Ascending aorta (tissue), 2 donors: ENCODE data around the gene RNF20. TPM values are rescaled to one million over a fixed set of nuclear protein-coding genes. Genes with fewer than 3 reads are reported as not detected.

Experiments used
- DNase-seq, 2 donors: peaks; one replicate each; pipeline ENCODE4 v3.0.0-alpha.2; 2019; ENCODE audit warnings: low spot score in 2 of 2
- H3K27ac ChIP-seq, 2 donors: fragments of 200-600 bp; sonication (generic); one replicate each; pipeline ENCODE4 v1.5.1; 2016 to 2017; ENCODE audit warnings: mild to moderate bottlenecking in 1 of 2
- H3K27me3 ChIP-seq: fragments of 200-600 bp; sonication (generic); one replicate; pipeline ENCODE4 v1.5.1; 2017
- H3K36me3 ChIP-seq, 2 donors: fragments of 200-600 bp; sonication (generic); one replicate each; pipeline ENCODE4 v1.5.1; 2016
- H3K4me1 ChIP-seq, 2 donors: fragments of 200-600 bp; sonication (generic); one replicate each; pipeline ENCODE4 v1.5.1; 2016 to 2017; ENCODE audit warnings: mild to moderate bottlenecking in 1 of 2
- H3K4me3 ChIP-seq, 2 donors: fragments of 200-600 bp; sonication (generic); one replicate each; pipeline ENCODE4 v1.5.1; 2016 to 2017; ENCODE audit warnings: mild to moderate bottlenecking in 1 of 2
- H3K9me3 ChIP-seq, 2 donors: fragments of 200-600 bp; sonication (generic); one replicate each; pipeline ENCODE4 v1.5.1; 2016
- CTCF ChIP-seq, 3 experiments: fragments of 200-600 bp in 2 of 3; fragments of 450-650 bp in 1 of 3; sonication (generic) in 2 of 3; IDR thresholded peaks; one replicate each; pipeline ENCODE4 v1.5.1; 2016 to 2019; ENCODE audit warnings: antibody characterized with exemption in 3 of 3, mild to moderate bottlenecking in 1 of 3, moderate library complexity in 1 of 3
- intact Hi-C: fragments of 100-400 bp; cut with DNase I; formaldehyde crosslinking; loops from one replicate; pipeline ENCODE4 v1.15.1; 2023
- total RNA-seq: library from RNA; depleted of rRNA; stranded (reverse); fragments of >200 nt; gene quantifications from one replicate; pipeline ENCODE4 v1.1.0, GENCODE V29; 2016

The RNF20 gene
- total RNA-seq, 1 donor from 2014 or later, result 47.7 TPM

GRCh38 chr9:101561740-101562139, 28.1 kb downstream of the RNF20 start:
- Histone ChIP-seq H3K9me3 (no peaks in the 10 kb centered on the region), H3K27ac (no peak overlapping the region), H3K4me3 (no peak overlapping the region), H3K27me3 (no peaks in the 10 kb centered on the region), H3K4me1 (no peaks in the 10 kb centered on the region), H3K36me3 (peaks cover 58 to 89% of the 10 kb centered on the region in 2 donors)
- intact Hi-C loops, result no loop called here
- TF ChIP-seq CTCF (IDR thresholded peaks at IDR 0.05), result no peak
- no peak for DNase-seq

- Histone ChIP-seq H3K27me3 (no peaks in the 10 kb centered on the region), H3K36me3 (peaks cover 52 to 86% of the 10 kb centered on the region in 2 donors), H3K4me3 (no peak overlapping the region), H3K27ac (no peak overlapping the region), H3K9me3 (no peaks in the 10 kb centered on the region), H3K4me1 (no peaks in the 10 kb centered on the region)
- intact Hi-C loops, result no loop called here
- no peak for TF ChIP-seq CTCF (IDR thresholded peaks at IDR 0.05)
- DNase-seq, result no peak
Observed at GRCh38 chr9:101562966-101563365, 29.3 kb downstream of the RNF20 start.

- Histone ChIP-seq H3K4me3 (no peak overlapping the region), H3K36me3 (peaks cover 43 to 82% of the 10 kb centered on the region in 2 donors), H3K4me1 (no peaks in the 10 kb centered on the region), H3K27ac (no peak overlapping the region), H3K9me3 (no peaks in the 10 kb centered on the region), H3K27me3 (no peaks in the 10 kb centered on the region)
- intact Hi-C loops, result no loop called here
- TF ChIP-seq CTCF (IDR thresholded peaks at IDR 0.05), result no peak
- no peak for DNase-seq
Observed at GRCh38 chr9:101564252-101564651, 30.6 kb downstream of the RNF20 start.

DNA sequence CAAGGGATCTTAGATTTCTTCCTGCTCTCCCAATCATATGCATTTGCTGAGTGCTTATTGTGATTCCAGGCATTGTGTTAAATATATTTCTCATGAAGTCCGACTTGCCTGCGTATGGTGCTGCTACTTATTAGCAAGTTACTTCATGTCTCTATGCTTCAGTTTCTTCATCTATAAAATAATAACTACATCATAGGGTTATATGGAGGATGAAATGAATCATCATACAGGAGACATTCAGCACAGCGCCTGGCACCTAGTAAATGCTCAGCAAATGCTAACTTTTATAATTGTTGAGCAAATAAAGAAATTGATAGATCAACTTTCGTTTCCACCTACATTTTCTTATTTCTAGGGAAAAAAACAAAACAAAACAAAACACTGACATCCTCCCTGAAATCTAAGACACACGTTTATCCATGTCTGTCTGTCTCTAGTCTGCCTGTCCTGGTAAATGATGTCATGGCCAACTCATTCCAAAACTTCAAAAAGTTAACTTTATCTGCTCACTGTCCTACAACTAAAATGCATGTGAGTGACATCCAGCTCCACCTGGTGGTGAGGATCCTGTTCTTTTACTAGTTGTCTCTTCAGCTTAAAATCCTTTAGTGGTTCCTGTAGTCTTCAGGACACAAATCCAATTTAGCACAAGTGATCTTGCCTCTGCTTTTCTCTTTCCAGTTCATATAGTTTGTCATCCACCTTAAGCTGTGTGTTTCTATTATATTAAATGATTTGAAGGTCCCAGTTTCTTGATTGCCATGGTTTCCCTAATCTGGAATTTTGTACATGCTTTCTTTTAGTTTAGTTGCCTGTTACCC, 33.5 kb downstream of the RNF20 start:
- DNase-seq, result no peak
- no peak overlapping the region for H3K4me3 ChIP-seq
- intact Hi-C loops, result no loop called here
- no peak overlapping the region for H3K27ac ChIP-seq
- H3K36me3 ChIP-seq, result peaks cover 28 to 56% of the 10 kb centered on the region in 2 donors
- H3K4me1 ChIP-seq, result no peaks in the 10 kb centered on the region
- peak in 1 of 3 experiments; percentile 12 for TF ChIP-seq CTCF (IDR thresholded peaks at IDR 0.05)
- H3K27me3 ChIP-seq, result no peaks in the 10 kb centered on the region
- H3K9me3 ChIP-seq, result no peaks in the 10 kb centered on the region

- Histone ChIP-seq H3K9me3 (no peaks in the 10 kb centered on the region), H3K36me3 (peaks cover 22 to 49% of the 10 kb centered on the region in 2 donors), H3K27ac (no peak overlapping the region), H3K4me3 (no peak overlapping the region), H3K27me3 (no peaks in the 10 kb centered on the region), H3K4me1 (no peaks in the 10 kb centered on the region)
- intact Hi-C loops, result no loop called here
- TF ChIP-seq CTCF (IDR thresholded peaks at IDR 0.05), result no peak
- no peak for DNase-seq
Observed at GRCh38 chr9:101567725-101568350, 34.2 kb downstream of the RNF20 start.
